HG03025 (cell line): ENCODE measurements around the gene EXD3.

Experiments
- ATAC-seq: cut with Tn5 transposase; IDR thresholded peaks from one replicate; pipeline ENCODE4 v1.9.1; 2021; ENCODE audit warnings: mild to moderate bottlenecking, moderate library complexity; ENCODE audit not compliant: unreplicated experiment, low FRiP score

Gene EXD3

GRCh38 chr9:137301081-137301947 lies 121.6 kb downstream of the EXD3 start:
- ATAC-seq = peak; percentile 32

GRCh38 chr9:137300567-137301080 lies 122.3 kb downstream of the EXD3 start:
- no peak for ATAC-seq

GRCh38 chr9:137299938-137300337 lies 123.0 kb downstream of the EXD3 start:
- no peak for ATAC-seq

GRCh38 chr9:137299203-137299565 lies 123.8 kb downstream of the EXD3 start:
- ATAC-seq = no peak

GRCh38 chr9:137298401-137299202 lies 124.4 kb downstream of the EXD3 start:
- ATAC-seq = no peak

GRCh38 chr9:137297966-137298365 lies 125.0 kb downstream of the EXD3 start:
- ATAC-seq = no peak

- ATAC-seq = no peak
These were observed 126.0 kb downstream of the EXD3 start for GRCh38 chr9:137296670-137297664.

- no peak for ATAC-seq
These were observed 126.9 kb downstream of the EXD3 start for GRCh38 chr9:137295849-137296669.

- no peak for ATAC-seq
These were observed 127.6 kb downstream of the EXD3 start for GRCh38 chr9:137295238-137295811.

GRCh38 chr9:137294681-137295237 lies 128.2 kb downstream of the EXD3 start:
- no peak for ATAC-seq

- no peak for ATAC-seq
These were observed 128.8 kb downstream of the EXD3 start for GRCh38 chr9:137294091-137294680.

- ATAC-seq = no peak
These were observed 129.4 kb downstream of the EXD3 start for GRCh38 chr9:137293482-137294090.

- ATAC-seq = no peak
These were observed 129.9 kb downstream of the EXD3 start for GRCh38 chr9:137293094-137293481.

GRCh38 chr9:137286975-137287383 lies 136.0 kb downstream of the EXD3 start:
- ATAC-seq = no peak

GRCh38 chr9:137281345-137282116 lies 141.4 kb downstream of the EXD3 start:
- no peak for ATAC-seq

- no peak for ATAC-seq
These were observed 142.3 kb downstream of the EXD3 start for GRCh38 chr9:137280474-137281344.
